Activated CD8-positive, alpha-beta memory T cell treated with anti-CD3 and anti-CD28 coated beads for 24 hours (primary cell): Measurements from ENCODE around the gene MARVELD1.

Source experiments
- DNase-seq: peaks from one replicate; pipeline ENCODE4 v3.0.0-alpha.2; 2020

MARVELD1 gene

DNA sequence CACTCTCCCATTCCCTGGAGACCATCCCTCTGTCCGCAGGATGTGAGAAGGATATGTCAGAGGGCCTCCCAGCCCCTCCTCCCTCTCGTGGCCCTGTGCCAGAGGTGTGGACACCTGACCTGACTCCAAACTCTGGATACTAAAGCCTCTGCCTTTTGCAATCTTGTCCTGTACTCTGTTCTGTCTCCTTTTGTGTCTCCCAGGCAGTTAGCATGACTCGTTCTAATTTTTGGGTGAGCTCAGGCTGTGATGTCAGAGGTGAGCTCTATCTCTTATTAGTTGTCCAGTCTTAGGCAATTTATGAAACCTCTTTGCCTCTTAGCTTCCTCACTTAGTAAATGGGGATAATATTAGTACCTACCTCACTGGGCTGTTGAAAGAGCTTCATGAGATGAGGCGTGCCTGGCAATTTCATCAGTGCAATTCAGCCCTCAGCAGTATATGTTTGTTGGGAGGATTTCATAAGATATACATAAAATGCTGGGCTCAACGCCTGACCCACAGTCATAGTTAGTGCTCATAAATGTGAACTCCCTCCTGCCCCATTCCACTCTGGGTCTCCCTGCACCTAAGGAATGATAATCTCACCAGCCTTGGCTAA is 10.9 kb downstream of the MARVELD1 start:
- DNase-seq, result no peak

DNA sequence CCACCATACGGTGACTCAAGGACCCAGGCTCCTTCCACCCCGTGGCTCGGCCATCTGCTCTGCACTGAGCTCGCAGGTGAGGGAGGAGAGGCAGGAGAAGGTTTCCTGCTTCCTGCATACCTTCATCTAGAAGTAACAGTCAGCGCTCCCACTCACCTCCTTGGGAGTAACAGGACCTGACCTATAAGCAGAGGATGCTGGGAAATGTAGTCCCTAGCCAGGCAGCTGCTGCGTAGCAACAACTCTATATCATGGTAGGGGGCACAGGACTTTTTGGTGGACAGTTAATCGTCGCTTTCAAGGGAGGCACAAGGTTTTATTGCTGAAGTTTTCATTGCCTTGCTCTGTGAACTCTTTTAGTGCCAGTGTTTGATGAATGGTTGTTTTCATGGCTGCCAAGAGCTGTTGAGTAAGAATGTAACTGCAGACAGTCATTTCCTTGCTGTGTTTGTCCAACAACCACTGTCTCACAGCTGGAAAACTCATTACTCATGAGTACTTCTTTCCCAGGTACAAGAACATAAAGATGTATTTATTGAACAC is 13.2 kb downstream of the MARVELD1 start:
- DNase-seq, result no peak

DNA sequence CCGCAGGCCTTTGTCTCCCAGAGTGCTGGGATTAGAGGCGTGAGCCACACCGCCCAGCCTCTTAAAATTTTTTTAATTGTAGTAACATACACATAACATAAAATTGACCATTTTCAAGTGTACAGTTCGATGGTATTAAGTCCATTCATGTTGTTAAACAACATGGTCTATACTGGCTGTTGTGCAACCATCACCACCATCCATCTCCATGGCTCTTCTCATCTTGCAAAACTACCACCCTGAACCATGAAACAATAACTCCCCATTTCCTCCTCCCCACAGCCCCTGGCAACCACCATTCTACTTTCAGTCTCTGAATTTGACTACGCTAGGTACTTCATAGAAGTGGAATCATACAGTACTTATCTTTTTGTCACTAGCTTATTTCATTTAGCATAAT is 15.5 kb downstream of the MARVELD1 start:
- DNase-seq, result no peak

DNA sequence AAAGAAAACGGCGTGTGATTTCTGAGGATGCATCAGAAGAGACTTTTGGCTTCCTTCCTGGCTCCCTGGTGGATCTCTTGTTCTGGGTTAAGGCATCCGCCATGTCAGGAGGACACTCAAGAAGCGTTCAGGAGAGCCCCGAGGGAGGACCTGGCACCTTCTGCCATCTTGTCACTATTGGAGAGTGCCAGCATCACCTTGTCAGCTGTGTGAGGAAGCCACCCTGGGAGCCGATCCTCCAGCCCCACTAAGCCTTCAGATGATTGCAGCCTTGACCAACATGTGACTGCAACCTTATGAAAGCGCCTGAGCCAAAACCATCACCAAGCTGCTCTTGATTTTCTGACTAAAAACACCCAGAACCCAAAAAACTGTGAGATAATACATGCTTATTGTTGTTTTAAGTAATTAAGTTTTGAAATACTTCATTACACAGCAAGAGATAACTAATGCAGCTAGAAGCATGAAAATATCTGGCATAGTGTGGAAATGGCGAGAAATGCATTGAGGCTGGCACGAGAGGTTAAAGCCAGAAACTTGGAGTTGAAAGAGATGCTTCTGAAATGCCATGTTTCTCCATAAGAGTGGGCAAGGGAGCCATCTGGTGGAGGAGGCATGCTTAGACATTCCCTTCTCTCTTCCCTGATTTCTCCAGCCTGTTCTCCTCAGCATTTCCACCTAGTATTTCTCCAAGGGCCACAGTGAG is 18.0 kb downstream of the MARVELD1 start:
- DNase-seq, result peak; percentile 75

DNA sequence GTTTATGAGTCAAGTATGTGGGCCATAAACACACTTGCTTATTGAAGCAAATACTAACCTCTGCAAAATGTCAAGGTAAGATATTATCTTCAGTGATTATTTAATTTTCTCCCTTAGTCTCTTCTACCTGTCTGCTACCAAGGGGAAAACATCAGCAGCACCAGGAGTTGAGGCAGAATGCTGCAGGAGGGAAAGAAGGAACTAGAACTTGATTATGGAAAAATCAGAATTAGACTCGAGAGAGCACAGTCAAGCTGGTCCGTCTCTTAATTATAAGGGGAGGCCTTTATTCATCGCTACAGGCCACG is 18.5 kb downstream of the MARVELD1 start:
- no peak for DNase-seq

DNA sequence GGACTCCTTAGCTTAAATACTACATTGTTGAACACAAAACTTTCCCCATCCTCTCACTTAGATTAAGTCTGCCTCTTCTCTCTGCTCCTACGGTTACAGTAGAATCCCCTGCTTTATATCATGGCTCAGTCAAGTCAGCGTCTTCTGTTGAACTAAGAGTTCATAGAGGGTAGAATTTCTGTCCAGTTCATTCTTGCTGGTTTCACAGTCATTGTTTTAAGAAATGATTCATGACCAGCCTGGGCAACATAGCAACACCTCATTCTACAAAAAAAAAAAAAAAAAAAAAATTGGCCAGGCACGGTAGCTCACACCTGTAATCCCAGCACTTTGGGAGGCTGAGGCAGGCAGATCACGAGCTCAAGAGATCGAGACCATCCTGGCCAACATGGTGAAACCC is 19.7 kb downstream of the MARVELD1 start:
- DNase-seq, result no peak

DNA sequence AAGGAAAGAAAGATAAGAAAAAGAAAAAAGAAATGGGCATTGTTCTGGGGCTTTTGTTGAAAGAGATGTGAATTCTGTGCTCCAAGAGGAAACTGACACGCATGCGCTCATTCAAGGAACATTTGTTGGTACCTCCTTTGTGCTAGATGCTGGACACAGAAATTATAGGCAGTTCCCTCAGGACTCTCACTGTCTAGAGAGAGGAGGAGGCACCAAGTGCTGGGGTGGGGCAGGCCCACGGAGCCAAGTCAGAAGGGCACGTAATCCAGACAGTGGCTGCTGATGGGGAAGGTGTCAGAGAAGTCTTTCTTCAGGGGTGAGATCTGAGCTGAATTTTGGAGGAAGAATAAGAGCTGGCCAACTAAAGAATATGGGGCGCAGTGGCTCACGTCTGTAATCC is 20.5 kb downstream of the MARVELD1 start:
- no peak for DNase-seq

DNA sequence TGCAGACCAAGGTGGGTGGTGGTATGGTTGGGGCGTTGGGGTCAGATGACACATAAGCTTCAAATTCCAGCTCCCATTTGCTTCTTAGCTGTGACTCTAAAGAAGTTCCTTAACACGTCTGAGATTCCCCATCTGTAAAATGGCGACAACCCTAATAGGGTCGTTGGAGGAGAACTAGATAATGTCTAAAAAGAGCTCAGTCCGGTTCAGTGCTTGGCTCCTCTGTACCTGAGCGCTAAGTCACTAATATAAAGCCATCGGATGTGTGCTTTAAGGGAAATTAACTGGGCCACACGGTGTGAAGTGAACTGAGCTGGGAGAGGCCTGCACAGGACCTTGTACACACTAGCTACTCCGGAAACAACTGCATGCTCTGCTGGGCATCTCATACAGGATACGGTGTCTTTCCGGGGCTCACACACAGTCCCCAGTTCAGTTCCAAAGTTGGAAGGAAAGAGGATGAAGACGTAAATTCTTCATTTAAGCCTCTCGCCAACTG is 22.9 kb downstream of the MARVELD1 start:
- DNase-seq, result no peak

DNA sequence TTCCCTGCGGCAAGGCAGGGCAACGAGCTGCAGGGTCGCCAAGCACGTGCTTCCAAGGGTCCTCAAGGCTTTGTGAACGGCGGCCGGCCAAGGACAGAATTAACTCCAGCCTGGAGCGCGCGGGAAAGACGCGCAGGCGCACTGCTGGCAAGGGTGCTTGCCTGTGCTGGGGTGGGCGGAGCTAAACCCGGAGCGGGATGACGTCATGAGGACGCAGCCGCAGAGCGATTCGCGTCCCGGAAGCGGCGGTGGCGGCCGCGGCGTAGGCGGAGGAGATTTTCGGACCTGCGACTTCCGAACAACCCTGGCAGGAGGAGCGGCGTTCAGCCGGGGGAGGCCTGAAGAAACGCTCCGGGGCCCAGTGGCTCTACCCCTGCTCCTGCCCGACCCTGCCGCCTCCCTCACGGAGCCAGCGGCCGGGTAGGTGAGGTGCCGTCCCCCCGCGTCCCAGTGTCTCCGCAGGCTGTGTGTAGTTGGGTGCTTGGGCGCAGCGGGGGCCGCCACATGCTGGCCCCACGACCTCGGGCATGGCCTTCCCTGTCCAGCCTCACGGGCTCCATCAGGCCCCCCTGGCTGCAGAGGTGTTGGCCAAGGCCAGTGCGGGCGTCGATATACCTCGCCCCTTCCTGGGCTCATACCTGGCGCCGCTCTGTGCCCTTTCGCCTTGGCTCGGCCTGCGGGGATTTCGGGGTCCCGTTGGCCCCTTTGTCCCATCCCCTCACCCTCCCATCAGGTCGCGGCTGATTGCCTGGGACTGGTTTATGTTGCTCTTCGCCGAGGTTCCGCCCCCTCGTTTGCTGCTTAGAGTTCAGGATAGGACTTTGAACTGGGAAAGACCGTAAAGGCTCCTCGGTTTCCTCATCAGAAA is 23.6 kb downstream of the MARVELD1 start, which contains the start of gene ZFYVE27:
Gene ZFYVE27, plus strand, starts transcription at position 227 of the 868 bp plus-strand sequence. CDS start 1,350 bp downstream, outside the sequence.
- DNase-seq, result peak; percentile 99

DNA sequence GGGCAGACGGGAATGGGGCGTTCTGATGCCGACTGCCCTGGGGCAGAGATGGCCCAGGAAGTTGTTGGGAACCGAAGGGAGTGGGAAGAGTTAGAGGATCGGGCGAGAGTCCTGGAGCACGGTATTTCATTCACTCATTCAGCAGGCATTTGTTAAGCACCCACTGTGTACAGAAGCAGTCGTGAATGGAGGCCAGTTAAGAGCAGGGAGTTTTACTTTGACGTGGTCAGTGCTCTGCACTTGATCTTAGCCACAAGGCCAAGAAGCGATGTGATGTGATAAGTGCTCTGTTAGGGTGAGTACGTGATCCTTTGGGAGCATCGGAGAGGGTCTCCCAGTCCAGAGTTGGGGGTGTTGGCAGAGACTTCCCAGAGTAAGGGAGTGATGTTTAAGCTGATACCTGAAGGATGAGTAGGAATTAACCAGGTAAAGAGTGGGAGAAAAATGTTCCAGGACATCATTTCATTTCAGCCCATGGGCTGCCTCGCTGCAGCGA is 24.3 kb downstream of the MARVELD1 start:
- DNase-seq, result no peak

DNA sequence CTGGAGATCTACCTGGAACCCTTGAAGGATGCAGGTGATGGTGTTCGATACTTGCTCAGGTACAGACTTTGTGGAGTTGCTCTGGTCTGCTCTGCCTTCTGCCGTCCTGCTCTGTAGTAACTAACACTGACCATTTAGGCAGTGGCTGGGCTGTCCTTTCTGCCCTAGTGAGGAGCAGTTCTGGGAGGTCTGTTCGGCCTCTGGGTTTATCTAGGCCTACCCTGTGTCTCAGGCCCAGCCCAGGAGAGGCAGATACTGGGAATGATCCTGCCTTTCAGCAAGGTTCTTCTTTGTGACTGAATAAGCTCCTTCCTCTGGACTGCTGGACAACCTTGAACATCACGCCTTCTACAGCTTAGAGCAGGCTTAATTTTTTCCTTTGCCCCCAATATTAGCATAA is 25.1 kb downstream of the MARVELD1 start:
- DNase-seq, result no peak

DNA sequence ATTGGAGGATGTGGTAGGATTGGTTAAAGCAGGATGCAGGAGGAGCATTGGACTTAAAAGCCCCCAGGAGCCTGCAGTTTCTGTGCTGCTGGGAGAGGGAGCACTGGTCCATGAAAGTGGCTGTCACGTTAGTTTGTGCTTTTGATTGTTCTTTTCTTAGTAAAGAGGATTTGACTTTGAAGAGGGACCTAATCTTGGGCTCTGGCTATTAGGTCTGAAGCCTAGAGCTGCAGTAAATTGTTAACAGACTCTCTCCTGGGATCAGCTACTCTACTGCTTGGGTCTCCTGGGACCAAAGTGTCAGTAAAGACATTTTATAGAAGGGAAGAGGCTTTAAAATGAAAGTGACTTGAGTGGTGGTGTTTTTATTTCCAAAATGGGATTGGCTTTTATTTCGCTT is 27.1 kb downstream of the MARVELD1 start:
- no peak for DNase-seq

DNA sequence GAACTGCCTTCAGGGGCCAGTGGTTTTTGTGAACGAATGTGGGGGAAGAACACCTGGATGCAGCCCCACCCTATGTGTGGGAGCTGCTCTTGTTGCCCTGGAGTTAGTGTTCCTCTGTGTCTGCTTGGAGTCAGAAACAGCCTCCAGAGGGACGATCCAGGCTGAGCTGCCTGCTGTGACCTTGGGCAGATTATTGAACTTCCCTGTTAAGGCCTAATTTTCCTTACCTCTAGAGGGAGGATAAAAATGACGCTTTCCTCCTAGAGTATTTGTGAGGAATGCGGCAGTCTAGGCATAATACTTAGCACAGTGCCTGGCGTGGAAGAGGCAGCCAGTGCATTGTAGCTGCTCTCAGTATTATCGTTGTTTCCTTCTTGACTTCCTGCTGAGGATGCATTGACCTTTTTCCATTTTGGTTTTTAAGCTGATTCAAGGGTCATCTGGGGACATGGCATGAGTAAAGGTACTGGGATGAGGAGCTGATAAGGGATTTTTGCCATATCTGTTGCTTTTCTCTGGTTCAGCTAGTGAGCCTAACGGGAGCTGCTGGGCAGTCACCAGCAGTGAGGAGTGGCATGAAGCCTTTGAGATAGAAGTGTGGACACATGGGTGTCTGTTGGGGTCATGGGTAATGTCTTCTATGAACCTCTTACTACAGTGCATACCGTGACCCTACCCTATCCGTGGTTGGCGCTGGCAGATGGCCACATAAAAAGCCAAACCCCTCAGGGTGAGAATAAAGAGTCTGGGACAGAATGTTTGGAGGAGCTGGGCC is 29.8 kb downstream of the MARVELD1 start:
- DNase-seq, result no peak

DNA sequence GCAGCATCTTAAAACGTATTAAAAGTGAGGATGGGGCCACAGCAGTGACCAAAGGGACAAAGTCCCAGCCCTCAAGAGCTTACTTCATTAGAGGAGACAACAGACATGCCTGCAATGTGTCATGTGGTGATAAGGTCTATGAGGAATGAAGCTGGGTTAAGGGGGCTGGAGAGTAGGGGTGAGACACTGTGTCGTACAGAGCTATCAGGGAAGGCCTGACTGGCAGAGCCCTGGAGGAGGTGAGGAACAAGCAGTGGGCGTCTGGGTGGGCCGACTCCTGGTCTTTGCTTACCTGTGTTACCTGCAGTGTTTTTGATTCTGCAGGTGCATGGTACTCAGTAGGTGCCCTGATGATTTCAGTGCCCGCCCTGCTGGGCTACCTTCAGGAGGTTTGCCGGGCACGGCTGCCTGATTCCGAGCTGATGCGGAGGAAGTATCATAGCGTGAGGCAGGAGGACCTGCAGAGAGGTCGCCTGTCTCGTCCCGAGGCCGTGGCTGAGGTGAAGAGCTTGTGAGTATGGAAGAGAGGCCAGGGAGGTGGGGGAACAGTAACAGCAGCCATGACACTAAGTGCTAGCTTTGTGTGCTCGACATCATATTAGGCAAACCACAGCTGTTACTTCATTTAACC is 31.0 kb downstream of the MARVELD1 start:
- DNase-seq, result no peak

DNA sequence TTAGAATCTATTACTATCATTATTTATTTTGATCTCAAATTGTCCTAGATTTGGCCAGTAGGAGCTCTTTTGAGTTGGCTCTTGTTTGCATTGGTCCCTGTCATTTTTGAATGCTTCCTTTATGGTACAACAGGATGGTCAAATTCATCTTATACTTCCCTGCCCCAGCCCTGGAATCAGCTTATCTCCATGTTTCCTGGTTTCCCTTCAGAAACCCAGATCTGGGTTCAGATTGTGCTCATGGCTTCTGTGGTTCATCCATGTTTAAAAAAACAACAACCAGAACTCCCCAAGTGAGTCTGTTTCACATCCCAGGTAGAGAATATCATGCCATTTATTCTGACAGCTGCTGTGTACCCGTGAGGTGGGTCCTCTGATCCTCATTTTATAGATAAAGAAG is 34.0 kb downstream of the MARVELD1 start:
- no peak for DNase-seq

DNA sequence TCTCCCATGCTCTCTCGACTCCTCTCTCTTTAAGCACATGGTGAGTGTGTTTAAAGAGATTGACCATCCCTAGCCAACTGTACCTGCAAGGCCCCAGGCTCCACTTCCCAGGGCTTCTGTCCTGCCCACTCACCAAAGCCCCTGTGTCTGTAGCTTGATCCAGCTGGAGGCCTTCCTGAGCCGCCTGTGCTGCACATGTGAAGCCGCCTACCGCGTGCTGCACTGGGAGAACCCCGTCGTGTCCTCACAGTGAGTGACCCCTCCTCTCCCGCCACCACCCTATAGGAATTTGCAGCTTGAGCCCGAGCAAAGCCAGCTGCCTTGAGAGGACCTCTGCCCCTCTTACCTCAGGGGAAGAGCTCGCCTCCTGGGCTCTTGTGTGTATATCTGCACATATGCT is 34.6 kb downstream of the MARVELD1 start:
- no peak for DNase-seq

DNA sequence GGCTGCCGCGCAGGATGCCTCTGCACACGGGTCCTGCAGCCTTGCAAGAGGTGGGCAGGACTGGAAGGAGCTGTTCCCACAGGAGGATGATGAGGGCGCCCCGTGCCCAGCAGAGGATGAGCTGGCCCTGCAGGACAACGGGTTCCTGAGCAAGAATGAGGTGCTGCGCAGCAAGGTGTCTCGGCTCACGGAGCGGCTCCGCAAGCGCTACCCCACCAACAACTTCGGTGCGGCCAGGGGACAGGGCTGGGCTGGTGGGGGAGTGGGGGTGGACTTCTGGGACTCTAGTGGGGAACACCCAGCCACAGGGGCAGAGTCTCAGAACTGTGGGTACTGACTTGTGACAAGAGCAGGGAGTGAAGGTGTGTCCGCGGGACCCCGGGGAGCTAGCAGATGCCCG is 39.4 kb downstream of the MARVELD1 start:
- DNase-seq, result no peak

DNA sequence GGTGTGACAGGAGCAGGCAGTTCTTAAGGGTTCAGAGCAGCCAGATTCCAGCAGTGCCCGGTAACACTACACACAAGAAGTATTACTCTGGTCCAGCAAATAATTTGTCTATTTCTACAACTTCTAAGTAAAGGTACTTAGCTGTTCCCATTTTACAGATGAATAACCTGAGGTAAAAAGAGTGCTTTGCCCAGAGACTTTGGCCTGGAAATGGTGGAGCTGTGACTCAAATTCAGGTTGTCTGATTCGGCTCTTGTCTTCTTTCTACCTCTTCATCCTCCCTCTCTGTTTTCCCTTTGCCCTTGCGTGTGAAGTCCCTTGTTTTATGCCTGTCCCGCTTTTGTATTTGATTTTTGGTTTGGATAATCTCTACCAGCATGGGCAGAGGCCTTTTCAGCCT is 41.2 kb downstream of the MARVELD1 start:
- DNase-seq, result no peak

DNA sequence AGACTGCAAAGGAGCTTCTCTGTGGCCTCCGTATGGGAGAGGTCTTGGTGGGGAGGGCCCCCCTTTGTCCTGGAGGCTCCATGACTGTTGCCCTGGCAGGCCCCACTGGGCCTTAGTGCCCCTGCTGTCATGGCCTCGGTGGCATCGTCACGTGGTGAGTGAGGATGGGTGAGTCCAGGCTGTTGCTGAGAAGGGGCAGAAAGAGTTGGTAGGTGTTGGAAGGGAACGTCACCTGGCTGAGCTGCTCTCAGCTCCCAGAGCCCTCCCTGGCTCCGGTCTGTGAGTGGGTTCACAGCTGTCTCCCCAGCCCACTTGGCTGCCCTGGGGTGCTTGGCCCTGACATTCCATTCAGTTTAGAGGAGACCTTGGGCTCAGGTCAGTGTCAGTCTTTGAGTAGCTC is 42.2 kb downstream of the MARVELD1 start:
- no peak for DNase-seq

DNA sequence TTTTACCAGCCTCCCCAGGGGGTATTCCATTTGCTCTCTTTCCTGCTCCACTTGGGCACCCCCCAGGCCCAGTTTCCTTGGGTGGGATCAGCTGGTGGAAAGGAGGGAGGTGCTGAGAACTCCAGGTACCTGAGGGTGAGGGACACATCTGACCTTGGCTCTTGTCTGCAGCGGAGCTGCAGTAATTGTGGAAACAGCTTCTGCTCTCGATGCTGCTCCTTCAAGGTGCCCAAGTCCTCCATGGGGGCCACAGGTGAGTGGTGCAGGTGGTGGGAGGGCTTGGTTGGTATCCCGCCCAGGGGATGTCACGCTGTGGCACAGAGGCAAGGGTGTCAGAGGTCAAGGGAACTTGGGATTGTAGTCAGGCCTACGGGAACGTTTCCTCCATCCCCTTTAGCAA is 43.9 kb downstream of the MARVELD1 start:
- no peak for DNase-seq

DNA sequence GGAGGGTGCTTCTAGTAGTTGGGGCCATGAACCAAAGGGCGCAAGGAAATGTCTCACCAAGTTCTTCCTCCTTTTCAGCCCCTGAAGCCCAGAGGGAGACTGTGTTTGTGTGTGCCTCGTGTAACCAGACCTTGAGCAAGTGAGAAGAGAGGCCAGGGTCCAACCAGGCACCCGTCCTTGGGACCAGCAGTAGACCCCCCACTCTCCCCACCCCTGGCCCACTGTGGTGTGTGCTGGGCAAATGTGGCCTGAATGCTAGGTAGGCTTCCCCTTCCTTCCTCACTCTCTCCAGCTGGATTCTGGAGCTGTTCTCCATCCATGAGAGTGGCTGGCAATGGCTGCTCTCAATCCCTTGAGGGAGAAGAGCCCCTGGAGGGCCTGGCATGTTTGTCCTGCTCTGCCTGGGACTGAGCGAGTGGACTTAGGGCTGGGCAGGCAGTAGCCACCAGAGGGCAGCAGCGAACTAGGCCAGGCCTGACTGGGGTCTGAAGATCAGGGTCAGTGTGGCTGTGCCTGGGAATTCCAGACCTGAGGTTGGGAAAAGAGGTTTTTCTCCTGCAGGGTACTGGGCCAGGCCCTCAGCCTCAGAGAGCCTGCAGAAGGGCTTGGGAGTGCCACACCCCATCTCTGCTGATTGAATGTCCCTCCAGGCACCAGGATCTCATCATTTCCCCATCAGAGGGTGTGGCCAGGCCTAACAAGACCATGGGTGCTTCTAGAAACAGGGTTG is 45.8 kb downstream of the MARVELD1 start:
- DNase-seq, result peak; percentile 79
